Measurements from ENCODE around the gene MYLK4.

GRCh38 chr6:2795162-2795561 is 44.4 kb upstream of the MYLK4 start:
- TF ChIP-seq POLR2AphosphoS5 (IDR thresholded peaks at IDR 0.05) (no peak), RAD21 (conservative IDR thresholded peaks at IDR 0.05) (no peak), CTCF (IDR thresholded peaks at IDR 0.05; ENCODE audit: poor library complexity, severe bottlenecking) (no peak), REST (IDR thresholded peaks at IDR 0.05; ENCODE audit: borderline replicate concordance) (no peak), EZH2 (IDR thresholded peaks at IDR 0.05; ENCODE audit: borderline replicate concordance, insufficient read depth, low read length, poor library complexity, severe bottlenecking) (no peak), TAF1 (IDR thresholded peaks at IDR 0.05; ENCODE audit: low read depth) (no peak), EP300 (conservative IDR thresholded peaks at IDR 0.05; ENCODE audit: poor library complexity, severe bottlenecking) (no peak), SMC3 (conservative IDR thresholded peaks at IDR 0.05; ENCODE audit: poor library complexity) (no peak)
